ENCODE results near the gene SLC29A3. TPM values are rescaled to one million over a fixed set of nuclear protein-coding genes. Genes with fewer than 3 reads are reported as not detected.
A peak's percentile ranks its signal among the peaks of the same experiment; 100 is the strongest.

Gene SLC29A3
- polyA plus RNA-seq, 1 of the 3 experiments (the other 2 are of a cell fraction) = 3.8 TPM

- 0 out of 2 replicates have a peak, but pooled peaks have one; percentile 45 for TF ChIP-seq FOXJ3 (CRISPR knock-in tag; IDR thresholded peaks at IDR 0.05)
- TF ChIP-seq NRF1 (IDR thresholded peaks at IDR 0.05; ENCODE audit: low read depth, low read length) = 0 out of 2 replicates have a peak, but pooled peaks have one; percentile 21
- 0 out of 2 replicates have a peak, but pooled peaks have one; percentile 7 for TF ChIP-seq RFX5 (IDR thresholded peaks at IDR 0.05; ENCODE audit: low read length)
- TF ChIP-seq, protein P1, sequence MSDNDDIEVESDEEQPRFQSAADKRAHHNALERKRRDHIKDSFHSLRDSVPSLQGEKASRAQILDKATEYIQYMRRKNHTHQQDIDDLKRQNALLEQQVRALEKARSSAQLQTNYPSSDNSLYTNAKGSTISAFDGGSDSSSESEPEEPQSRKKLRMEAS (IDR thresholded peaks at IDR 0.05; ENCODE audit: low read depth) = peak; percentile 79
- TF ChIP-seq GABPA (IDR thresholded peaks at IDR 0.05; ENCODE audit: low read depth) = no peak
- no peak; the same call in 1 of the 2 replicates for TF ChIP-seq SIN3A (IDR thresholded peaks at IDR 0.05; ENCODE audit: borderline replicate concordance, low read depth, low read length)
- no peak for TF ChIP-seq IRF3 (IDR thresholded peaks at IDR 0.05; ENCODE audit: low read depth, low read length)
- no peak for TF ChIP-seq JUND (IDR thresholded peaks at IDR 0.05)
- peak; percentile 41; the same call in 1 of the 2 replicates for TF ChIP-seq POLR2AphosphoS5 (IDR thresholded peaks at IDR 0.05; ENCODE audit: low read depth, low read length)
- TF ChIP-seq MEF2A (IDR thresholded peaks at IDR 0.05; ENCODE audit: borderline replicate concordance, low read depth) = no peak
- TF ChIP-seq RCOR1 (IDR thresholded peaks at IDR 0.05; ENCODE audit: low read length) = peak; percentile 92
- TF ChIP-seq FOSL2 (IDR thresholded peaks at IDR 0.05; ENCODE audit: borderline replicate concordance, low read depth) = peak; percentile 9; the same call in 1 of the 2 replicates
- TF ChIP-seq ELF1 (IDR thresholded peaks at IDR 0.05) = peak; percentile 33; the same call in 1 of the 2 replicates
These were observed at the start of gene SLC29A3 (continued) for GRCh38 chr10:71319042-71319799.

DNA sequence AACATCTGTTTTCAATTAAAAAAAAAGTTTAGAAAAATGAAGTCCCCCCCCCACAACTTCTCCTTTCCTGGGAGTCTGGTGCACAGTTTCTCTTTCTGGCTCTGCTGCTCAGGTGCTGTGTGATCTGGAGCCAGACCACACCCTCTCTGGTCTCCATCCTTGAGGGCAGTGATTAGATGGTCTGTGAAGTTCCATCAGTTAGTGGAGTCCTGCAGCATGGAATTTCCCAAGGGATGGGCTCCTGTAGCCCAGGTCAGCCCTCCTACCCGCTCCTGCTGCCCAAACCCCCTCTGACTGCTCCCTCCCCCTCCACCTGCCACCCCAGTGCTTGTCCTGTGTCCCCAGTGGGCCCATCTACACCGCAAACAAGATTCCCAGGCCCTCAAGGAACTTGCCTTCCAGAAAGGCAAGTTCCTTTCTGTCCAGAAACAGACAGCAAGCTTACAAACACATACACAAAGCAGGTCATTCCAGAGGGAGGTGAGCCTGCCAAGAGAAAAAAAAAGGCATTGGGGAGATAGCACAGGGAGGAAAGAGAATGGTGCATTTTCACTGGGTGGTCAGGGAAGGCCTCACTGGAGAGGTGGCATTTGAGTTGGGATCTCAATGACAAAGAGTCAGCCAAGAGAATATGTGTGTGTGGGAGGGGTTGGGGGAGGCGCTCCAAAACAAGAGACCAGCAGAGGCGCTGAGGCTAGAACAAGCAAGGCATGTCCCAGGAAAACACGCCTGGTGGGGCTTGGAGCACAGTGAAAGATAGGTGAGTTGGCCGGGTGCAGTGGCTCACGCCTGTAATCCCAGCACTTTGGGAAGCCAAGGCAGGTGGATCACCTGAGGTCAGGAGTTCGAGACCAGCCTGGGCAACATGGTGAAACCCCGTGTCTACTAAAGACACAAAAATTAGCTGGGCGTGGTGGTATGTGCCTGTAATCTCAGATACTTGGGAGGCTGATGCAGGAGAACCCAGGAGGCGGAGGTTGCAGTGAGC, 49.5 kb upstream of the SLC29A3 start:
- peaks cover 36% of the 10 kb centered on the region for H3F3A ChIP-seq (replicated peaks; ENCODE audit: insufficient read depth)
- no peaks in the 10 kb centered on the region for H3K9me3 ChIP-seq
- peaks cover 59 to 90% of the 10 kb centered on the region in 2 experiments for H3K4me1 ChIP-seq (ENCODE audit: control insufficient read depth in 1 of 2, insufficient read depth in 2 of 2, low read depth in 1 of 2, low read length in 1 of 2)
- ChIA-PET CTCF (interaction anchor here (0.6 to 10.4 kb wide), 34 partner anchors 13 to 367 kb away, joined by 3 to 139 read pairs (median 4); partner anchors contain the start of genes CDH23 and UNC5B), POLR2A (interaction anchor here (0.6 to 2.2 kb wide), 6 partner anchors 9 to 684 kb away, joined by 4 to 7 read pairs (median 6); partner anchors contain the start of gene UNC5B)
- H3K79me2 ChIP-seq (ENCODE audit: insufficient read depth) = peaks cover 81% of the 10 kb centered on the region
- DNase-seq = no peak
- H3K27me3 ChIP-seq (ENCODE audit: insufficient read depth) = no peaks in the 10 kb centered on the region
- no peak overlapping the region; a peak in 1 of 4 replicates for H3K4me3 ChIP-seq (ENCODE audit: low read depth in 2 of 2, low read length in 1 of 2)
- no peaks in the 10 kb centered on the region for H3K9me2 ChIP-seq
- H4K20me1 ChIP-seq (ENCODE audit: insufficient read depth) = peaks cover 55% of the 10 kb centered on the region; the same call in 1 of the 2 replicates
- H3K36me3 ChIP-seq (replicated peaks in 1 of 2; ENCODE audit: control insufficient read depth in 1 of 2, insufficient read depth in 2 of 2, low read length in 1 of 2) = no peaks in the 10 kb centered on the region
- H2AFZ ChIP-seq (ENCODE audit: low read depth) = no peak overlapping the region
- 76% methylated on average over 10 of the region's 11 CpGs for WGBS (ENCODE audit: low lambda C conversion rate)
- H3K4me2 ChIP-seq = peak overlapping the region; percentile 42; the same call in 1 of the 2 replicates
- TF ChIP-seq GABPA (IDR thresholded peaks at IDR 0.05; ENCODE audit: low read depth) (no peak), CTCF (IDR thresholded peaks at IDR 0.05) (no peak), NRF1 (IDR thresholded peaks at IDR 0.05; ENCODE audit: low read depth, low read length) (no peak), SIN3A (IDR thresholded peaks at IDR 0.05; ENCODE audit: borderline replicate concordance, low read depth, low read length) (no peak), TCF12 (IDR thresholded peaks at IDR 0.05) (no peak)
- TF ChIP-seq, protein P2, sequence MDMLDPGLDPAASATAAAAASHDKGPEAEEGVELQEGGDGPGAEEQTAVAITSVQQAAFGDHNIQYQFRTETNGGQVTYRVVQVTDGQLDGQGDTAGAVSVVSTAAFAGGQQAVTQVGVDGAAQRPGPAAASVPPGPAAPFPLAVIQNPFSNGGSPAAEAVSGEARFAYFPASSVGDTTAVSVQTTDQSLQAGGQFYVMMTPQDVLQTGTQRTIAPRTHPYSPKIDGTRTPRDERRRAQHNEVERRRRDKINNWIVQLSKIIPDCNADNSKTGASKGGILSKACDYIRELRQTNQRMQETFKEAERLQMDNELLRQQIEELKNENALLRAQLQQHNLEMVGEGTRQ (IDR thresholded peaks at IDR 0.05; ENCODE audit: borderline replicate concordance, low read depth, low read length) = no peak
- H3K9ac ChIP-seq = no peak overlapping the region; the same call in 1 of the 2 replicates
- peak overlapping the region; percentile 56 to 94 for H3K27ac ChIP-seq (ENCODE audit: low read depth in 2 of 2, low read length in 1 of 2)

Data from SK-N-SH (cell line).